GM18498 (cell line): ENCODE results near the gene U2SURP.
"Not testable (repeated sequence)": the region's sequence is repeated elsewhere in the genome, so short reads cannot be mapped to it uniquely, and the experiment has no call there.

Experiments
- ATAC-seq: cut with Tn5 transposase; IDR thresholded peaks from one replicate; pipeline ENCODE4 v1.9.1; 2021; ENCODE audit warnings: mild to moderate bottlenecking, moderate library complexity; ENCODE audit not compliant: unreplicated experiment

The U2SURP gene

GRCh38 chr3:142976621-142977398, 24.6 kb upstream of the U2SURP start:
- ATAC-seq = no peak

DNA sequence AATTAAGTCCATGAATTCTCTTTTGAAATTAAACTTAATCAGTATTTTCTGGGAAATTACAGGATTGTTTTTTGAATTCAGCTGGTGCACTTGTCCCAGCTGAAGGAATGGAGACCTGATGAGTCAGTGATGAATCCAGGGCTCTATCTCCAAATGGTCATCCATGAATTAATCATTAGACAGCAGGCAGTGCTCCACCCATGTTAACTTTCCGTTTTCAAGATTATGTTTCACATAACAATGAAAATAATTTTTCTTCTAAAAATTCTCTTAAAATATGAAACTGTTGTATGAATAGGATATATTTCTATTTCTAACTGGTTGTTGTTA, 24.0 kb upstream of the U2SURP start:
- ATAC-seq = no peak

DNA sequence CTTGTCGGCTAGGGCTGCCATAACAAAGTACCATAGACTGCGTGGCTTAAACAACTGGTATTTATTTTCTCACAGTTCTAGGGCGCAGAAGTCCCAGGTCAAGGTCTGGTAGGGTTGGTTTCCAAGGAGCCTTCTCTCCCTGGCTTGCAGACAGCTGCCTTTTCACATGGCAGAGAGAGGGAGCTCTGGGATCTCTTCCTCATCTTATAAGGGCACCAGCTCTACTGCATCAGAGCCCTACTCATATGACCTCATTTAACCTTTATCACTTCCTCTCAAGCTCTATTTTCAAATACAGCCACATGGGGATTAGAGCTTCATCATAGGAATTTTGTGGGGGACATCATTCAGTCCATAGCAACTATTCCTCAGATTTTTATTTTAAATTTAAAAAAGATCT, 20.3 kb upstream of the U2SURP start:
- ATAC-seq = no peak

- no peak for ATAC-seq
These were observed 19.2 kb upstream of the U2SURP start for GRCh38 chr3:142982038-142982773.

GRCh38 chr3:142983318-142983717, 18.1 kb upstream of the U2SURP start:
- no peak for ATAC-seq

GRCh38 chr3:142984255-142984654, 17.1 kb upstream of the U2SURP start:
- no peak for ATAC-seq

GRCh38 chr3:142987080-142987700, 14.2 kb upstream of the U2SURP start:
- peak; percentile 56 for ATAC-seq

DNA sequence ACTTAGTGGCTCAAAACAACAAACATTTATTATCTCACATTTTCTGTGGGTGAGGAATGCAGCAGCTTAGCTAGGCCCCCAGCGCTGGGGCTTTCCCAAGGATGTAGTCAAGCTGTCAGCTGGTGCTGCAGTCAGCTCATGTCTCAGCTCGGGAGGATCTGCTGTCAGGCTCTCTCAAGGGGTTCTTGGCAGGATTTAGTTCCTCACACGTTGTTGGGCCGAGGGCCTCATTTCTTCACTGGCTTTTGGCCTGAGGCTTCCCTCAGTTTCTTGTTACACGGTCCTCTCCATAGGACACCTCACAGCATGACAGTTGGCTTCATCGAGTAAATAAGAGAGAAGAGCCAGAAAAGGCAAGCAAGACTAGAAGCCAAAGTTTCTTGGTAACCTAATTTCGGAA, 13.7 kb upstream of the U2SURP start:
- peak; percentile 70 for ATAC-seq

DNA sequence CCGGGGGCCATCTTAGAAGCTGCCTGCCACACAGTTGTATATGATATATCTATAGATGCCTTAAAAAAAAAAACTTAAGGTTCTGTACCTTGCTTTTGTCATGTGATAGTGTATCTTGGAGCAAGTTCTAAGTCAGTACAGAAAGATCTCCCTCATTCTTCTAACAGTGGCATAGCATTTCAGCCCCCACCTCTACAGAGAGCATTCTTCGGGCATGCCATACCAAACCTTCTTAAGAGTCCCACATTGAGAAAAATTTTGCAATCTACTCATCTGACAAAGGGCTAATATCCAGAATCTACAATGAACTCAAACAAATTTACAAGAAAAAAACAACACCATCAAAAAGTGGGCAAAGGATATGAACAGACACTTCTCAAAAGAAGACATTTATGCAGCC, 13.1 kb upstream of the U2SURP start:
- ATAC-seq = peak; percentile 14

DNA sequence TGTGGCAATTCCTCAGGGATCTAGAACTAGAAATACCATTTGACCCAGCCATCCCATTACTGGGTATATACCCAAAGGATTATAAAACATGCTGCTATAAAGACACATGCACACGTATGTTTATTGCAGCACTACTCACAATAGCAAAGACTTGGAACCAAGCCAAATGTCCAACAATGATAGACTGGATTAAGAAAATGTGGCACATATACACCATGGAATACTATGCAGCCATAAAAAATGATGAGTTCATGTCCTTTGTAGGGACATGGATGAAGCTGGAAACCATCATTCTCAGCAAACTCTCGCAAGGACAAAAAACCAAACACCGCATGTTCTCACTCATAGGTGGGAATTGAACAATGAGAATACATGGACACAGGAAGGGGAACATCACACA, 12.5 kb upstream of the U2SURP start:
- ATAC-seq = not testable (repeated sequence)

- no peak for ATAC-seq
These were observed 10.6 kb upstream of the U2SURP start for GRCh38 chr3:142990721-142991120.

DNA sequence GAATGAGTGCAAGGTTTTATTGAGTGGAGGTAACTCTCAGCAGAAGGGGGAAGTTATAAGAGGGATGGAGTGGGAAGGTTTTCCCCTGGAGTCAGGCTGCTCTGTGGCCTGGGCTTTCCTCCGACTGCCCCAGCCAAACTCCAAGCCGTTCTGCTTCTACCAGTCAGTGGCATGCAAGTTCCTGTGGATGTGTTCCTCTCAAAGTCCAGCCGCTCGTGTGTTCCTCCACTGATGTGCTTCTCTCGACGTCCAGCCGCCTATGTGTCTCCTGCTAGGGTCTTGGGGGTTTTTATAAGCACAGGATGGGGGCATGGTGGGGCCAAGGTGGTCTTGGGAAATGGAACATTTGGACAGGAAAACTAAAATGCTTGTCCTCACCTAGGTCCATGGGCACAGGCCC, 9.0 kb upstream of the U2SURP start:
- no peak for ATAC-seq

DNA sequence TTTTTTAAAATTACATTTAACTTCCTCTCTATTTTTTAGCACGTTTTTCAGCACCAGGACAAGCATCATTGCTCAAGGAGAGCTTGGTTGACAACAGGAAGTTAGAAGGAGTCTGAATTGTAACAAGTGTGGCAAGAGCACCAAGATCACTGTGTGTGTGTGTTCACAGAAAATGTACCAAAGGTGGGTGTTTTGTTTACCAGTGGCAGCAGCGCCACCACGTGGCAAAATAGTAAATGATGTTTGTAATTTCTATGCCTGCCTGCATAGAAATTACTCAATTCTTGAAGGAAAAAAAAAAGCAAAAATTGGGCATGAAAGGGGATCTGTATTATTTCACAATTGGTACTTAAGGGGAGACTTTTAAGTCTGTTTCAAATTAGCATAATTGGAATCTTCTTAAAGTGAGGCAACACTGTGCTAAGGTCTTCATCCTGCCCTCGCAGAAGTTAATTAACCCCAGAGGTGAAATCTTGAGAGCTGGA, 7.4 kb upstream of the U2SURP start:
- peak; percentile 69 for ATAC-seq

GRCh38 chr3:142997330-142997729, 4.0 kb upstream of the U2SURP start:
- ATAC-seq = no peak

DNA sequence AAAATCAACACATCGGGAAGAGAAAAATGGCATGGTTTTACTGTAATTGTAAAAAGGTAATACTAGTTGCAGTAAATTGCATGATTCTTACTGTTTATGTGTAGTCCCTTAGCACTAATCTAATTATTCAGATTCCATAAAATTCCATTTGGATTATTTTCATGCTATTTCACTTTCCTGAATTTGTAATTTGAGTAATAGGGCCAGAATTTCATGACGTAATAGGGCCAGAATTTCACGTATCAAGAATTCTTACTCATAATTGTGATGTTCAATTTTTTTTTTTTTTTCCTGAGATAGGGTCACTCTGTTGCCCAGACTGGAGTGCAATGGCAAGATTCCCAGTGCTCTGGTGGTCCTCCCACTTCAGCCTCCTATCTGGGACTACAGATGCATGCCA, 2.9 kb upstream of the U2SURP start:
- no peak for ATAC-seq

- ATAC-seq = no peak
These were observed 1.5 kb upstream of the U2SURP start for GRCh38 chr3:142999881-143000280.

GRCh38 chr3:143000528-143000927, 842 bp upstream of the U2SURP start:
- ATAC-seq = no peak

- ATAC-seq = peak; percentile 76
These were observed 369 bp upstream of the U2SURP start for GRCh38 chr3:143001034-143001368.

- peak; percentile 28 for ATAC-seq
These were observed 828 bp downstream of the U2SURP start for GRCh38 chr3:143002083-143002712.

GRCh38 chr3:143002727-143003126, 1.4 kb downstream of the U2SURP start:
- no peak for ATAC-seq

GRCh38 chr3:143004823-143005222, 3.5 kb downstream of the U2SURP start:
- no peak for ATAC-seq

GRCh38 chr3:143010024-143010423, 8.7 kb downstream of the U2SURP start:
- ATAC-seq = no peak
